GM12872 (cell line): ENCODE data around the gene SETX.

ENCODE experiments used
- TF ChIP-seq, protein P1 (sequence below): IDR thresholded peaks from 3 replicates; pipeline ENCODE4 v1.5.1; 2011; ENCODE audit warnings: low read depth, mild to moderate bottlenecking, low read length, moderate library complexity; ENCODE audit not compliant: insufficient read depth

The SETX gene

GRCh38 chr9:132249690-132250089 is 105.1 kb downstream of the SETX start:
- TF ChIP-seq, protein P1, sequence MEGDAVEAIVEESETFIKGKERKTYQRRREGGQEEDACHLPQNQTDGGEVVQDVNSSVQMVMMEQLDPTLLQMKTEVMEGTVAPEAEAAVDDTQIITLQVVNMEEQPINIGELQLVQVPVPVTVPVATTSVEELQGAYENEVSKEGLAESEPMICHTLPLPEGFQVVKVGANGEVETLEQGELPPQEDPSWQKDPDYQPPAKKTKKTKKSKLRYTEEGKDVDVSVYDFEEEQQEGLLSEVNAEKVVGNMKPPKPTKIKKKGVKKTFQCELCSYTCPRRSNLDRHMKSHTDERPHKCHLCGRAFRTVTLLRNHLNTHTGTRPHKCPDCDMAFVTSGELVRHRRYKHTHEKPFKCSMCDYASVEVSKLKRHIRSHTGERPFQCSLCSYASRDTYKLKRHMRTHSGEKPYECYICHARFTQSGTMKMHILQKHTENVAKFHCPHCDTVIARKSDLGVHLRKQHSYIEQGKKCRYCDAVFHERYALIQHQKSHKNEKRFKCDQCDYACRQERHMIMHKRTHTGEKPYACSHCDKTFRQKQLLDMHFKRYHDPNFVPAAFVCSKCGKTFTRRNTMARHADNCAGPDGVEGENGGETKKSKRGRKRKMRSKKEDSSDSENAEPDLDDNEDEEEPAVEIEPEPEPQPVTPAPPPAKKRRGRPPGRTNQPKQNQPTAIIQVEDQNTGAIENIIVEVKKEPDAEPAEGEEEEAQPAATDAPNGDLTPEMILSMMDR, result no peak

- TF ChIP-seq, protein P1, result no peak
These were observed 105.7 kb downstream of the SETX start for GRCh38 chr9:132249123-132249522.

DNA sequence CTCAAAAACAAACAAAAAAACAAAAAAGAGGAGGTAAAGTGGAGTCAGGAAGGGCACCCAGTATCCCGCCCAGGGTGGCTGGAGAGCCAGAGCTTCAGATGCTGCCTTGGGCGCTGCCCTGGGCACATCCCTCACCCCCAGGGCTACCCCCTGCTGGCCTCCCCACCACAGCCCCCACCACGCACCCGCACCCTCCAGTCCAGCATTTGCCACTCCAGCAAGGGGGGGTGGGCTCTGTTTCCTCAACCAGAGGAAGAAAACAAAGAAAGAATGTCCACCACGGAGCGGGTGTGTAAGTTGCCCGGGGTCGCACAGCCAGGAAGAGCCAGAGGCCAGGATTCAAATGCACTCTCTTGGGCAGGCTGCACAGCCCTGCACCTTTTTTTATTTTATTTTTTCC is 106.8 kb downstream of the SETX start:
- TF ChIP-seq, protein P1, result no peak

- TF ChIP-seq, protein P1, result no peak
These were observed 109.3 kb downstream of the SETX start for GRCh38 chr9:132245465-132245864.

- TF ChIP-seq, protein P1, result no peak
These were observed 110.0 kb downstream of the SETX start for GRCh38 chr9:132244582-132245455.

GRCh38 chr9:132243156-132244074 is 111.4 kb downstream of the SETX start:
- TF ChIP-seq, protein P1, result no peak

DNA sequence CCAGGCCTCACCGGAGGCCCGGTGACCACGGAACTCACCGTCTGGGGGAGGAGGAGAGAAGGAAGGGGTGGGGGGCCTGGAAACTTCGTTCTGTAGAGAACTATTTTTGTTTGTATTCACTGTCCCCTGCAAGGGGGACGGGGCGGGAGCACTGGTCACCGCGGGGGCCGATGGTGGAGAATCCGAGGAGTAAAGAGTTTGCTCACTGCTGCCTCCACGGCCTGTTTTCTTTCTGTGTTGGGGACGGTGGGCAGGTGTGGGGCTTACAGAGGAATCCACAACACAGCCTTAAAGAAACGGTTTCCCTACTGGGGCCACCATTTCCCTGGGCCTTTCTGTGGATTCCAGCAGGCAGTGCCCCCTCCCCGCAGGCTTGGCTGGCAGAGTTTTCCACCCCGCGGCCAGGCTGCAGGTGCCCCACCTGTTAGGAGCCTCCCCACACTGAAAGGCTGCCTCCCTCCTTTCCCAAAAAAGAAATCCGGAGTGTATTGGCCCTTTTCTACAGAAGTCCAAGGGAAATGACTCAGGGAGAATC is 112.1 kb downstream of the SETX start:
- TF ChIP-seq, protein P1, result 0 out of 3 replicates have a peak, but pooled peaks have one; percentile 6
